Upper lobe of right lung (tissue), 1 donor: Measurements from ENCODE around the gene EVX2. TPM values are rescaled to one million over a fixed set of nuclear protein-coding genes. Genes with fewer than 3 reads are reported as not detected.

Source experiments
- ATAC-seq: fragments of 200-7000 bp; cut with Tn5 transposase; one replicate; pipeline ENCODE4 v1.9.1; 2020; ENCODE audit warnings: mild to moderate bottlenecking, moderate library complexity
- DNase-seq: peaks from one replicate; pipeline ENCODE4 v3.0.0-alpha.2; 2020
- H3K27ac ChIP-seq: fragments of 200-600 bp; one replicate; pipeline ENCODE4 v1.8.0; 2022
- H3K27me3 ChIP-seq: fragments of 200-600 bp; one replicate; pipeline ENCODE4 v1.8.0; 2022; ENCODE audit warnings: mild to moderate bottlenecking
- H3K36me3 ChIP-seq: fragments of 200-600 bp; one replicate; pipeline ENCODE4 v1.8.0; 2022
- H3K4me1 ChIP-seq: fragments of 200-600 bp; one replicate; pipeline ENCODE4 v1.8.0; 2022
- H3K4me3 ChIP-seq: fragments of 200-600 bp; one replicate; pipeline ENCODE4 v1.8.0; 2022; ENCODE audit warnings: mild to moderate bottlenecking
- H3K9me3 ChIP-seq: fragments of 200-600 bp; one replicate; pipeline ENCODE4 v1.8.0; 2022
- intact Hi-C: fragments of 100-400 bp; cut with DNase I; formaldehyde crosslinking; loops from one replicate; pipeline ENCODE4 v1.11.0; 2022
- total RNA-seq: library from RNA; stranded (reverse); fragmentation: NEBNext Ultra II Directional; extraction: Animal tissue kit (Norgen Biotek cat#: 25700); gene quantifications from one replicate; pipeline ENCODE4 v1.2.1, GENCODE V29; 2021
- TF ChIP-seq, protein P1 (sequence below): fragments of 200-600 bp; IDR thresholded peaks from one replicate; pipeline ENCODE4 v1.8.0; 2022; ENCODE audit warnings: antibody characterized with exemption
- donor health status: DM: no; HTN: yes; CAD: no; lungs with severe emphysema.

The EVX2 gene
- total RNA-seq, 1 donor from 2014 or later, result not detected

GRCh38 chr2:176035013-176035691 is 48.6 kb downstream of the EVX2 start:
- ATAC-seq (no peak), DNase-seq (no peak)
- no peaks in the 10 kb centered on the region for H3K4me1 ChIP-seq
- intact Hi-C loops, result no loop called here
- no peak overlapping the region for H3K27ac ChIP-seq
- peaks cover 14% of the 10 kb centered on the region for H3K27me3 ChIP-seq
- no peak overlapping the region for H3K4me3 ChIP-seq
- no peaks in the 10 kb centered on the region for H3K36me3 ChIP-seq
- TF ChIP-seq, protein P1, sequence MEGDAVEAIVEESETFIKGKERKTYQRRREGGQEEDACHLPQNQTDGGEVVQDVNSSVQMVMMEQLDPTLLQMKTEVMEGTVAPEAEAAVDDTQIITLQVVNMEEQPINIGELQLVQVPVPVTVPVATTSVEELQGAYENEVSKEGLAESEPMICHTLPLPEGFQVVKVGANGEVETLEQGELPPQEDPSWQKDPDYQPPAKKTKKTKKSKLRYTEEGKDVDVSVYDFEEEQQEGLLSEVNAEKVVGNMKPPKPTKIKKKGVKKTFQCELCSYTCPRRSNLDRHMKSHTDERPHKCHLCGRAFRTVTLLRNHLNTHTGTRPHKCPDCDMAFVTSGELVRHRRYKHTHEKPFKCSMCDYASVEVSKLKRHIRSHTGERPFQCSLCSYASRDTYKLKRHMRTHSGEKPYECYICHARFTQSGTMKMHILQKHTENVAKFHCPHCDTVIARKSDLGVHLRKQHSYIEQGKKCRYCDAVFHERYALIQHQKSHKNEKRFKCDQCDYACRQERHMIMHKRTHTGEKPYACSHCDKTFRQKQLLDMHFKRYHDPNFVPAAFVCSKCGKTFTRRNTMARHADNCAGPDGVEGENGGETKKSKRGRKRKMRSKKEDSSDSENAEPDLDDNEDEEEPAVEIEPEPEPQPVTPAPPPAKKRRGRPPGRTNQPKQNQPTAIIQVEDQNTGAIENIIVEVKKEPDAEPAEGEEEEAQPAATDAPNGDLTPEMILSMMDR, result no peak
- H3K9me3 ChIP-seq, result no peaks in the 10 kb centered on the region

DNA sequence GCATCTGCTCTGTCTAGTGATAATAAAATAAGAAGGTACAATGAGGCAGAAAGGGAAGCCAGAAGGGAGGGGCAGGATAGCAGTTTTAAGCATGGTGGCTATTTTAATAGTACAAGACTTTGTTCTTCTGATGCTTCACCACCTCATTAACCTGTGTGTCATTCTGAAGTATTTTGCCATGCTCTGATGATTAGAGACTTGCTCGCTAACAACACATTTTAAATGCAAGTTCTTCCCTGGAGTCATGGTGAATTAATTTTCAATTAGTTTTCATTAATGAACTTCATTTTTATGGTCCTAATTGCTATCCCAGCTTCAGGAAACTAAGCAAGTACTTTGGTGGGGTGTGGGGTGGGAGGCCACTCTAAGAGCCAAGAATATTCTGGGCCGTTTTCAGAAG is 56.0 kb downstream of the EVX2 start:
- TF ChIP-seq, protein P1, result no peak
- Histone ChIP-seq H3K36me3 (no peaks in the 10 kb centered on the region), H3K4me1 (no peaks in the 10 kb centered on the region), H3K4me3 (no peak overlapping the region), H3K9me3 (no peaks in the 10 kb centered on the region), H3K27ac (no peak overlapping the region), H3K27me3 (peaks cover 13% of the 10 kb centered on the region)
- intact Hi-C loops, result no loop called here
- DNase-seq (no peak), ATAC-seq (no peak)

Other genes starting within 250 kb of the EVX2 start
- 28.7 TPM for gene LNPK, start 81.7 kb downstream of the EVX2 start, total RNA-seq
- not detected for gene HOXD13, start 8.8 kb upstream of the EVX2 start, total RNA-seq
- gene HOXD12, start 15.8 kb upstream of the EVX2 start, total RNA-seq, result not detected
- gene HOXD11, start 23.3 kb upstream of the EVX2 start, total RNA-seq, result not detected
- 0.55 TPM for gene HOXD10, start 32.8 kb upstream of the EVX2 start, total RNA-seq
- 1.6 TPM for gene HOXD9, start 38.8 kb upstream of the EVX2 start, total RNA-seq
- gene HOXD8, start 45.7 kb upstream of the EVX2 start, total RNA-seq, result 2.6 TPM
- gene HOXD4, start 67.6 kb upstream of the EVX2 start, total RNA-seq, result 0.84 TPM
- 1.7 TPM for gene HOXD3, start 73.3 kb upstream of the EVX2 start, total RNA-seq
- 4.1 TPM for gene HOXD1, start 104.7 kb upstream of the EVX2 start, total RNA-seq
- 17.6 TPM for gene MTX2, start 185.5 kb upstream of the EVX2 start, total RNA-seq